ENCODE data around the gene GALNT18.

GRCh38 chr11:11313426-11313825 is 308.4 kb downstream of the GALNT18 start:
- no peak for TF ChIP-seq CTCF (IDR thresholded peaks at IDR 0.05; ENCODE audit: low read length)
- no peak for TF ChIP-seq EZH2 (optimal IDR thresholded peaks at IDR 0.05; ENCODE audit: low read depth, low read length)
